CD4-positive, alpha-beta T cell treated with Interleukin-15 for 1 hour (primary cell): ENCODE data around the gene NLGN4X.

ENCODE experiments used
- DNase-seq: peaks from one replicate; pipeline ENCODE4 v3.0.0-alpha.2; 2020

Gene NLGN4X

GRCh38 chrX:6228720-6229119 lies at the start of gene NLGN4X:
Gene NLGN4X (minus strand): TSS chrX:6228867. CDS start chrX:6151466, 77,401 bp downstream.
- DNase-seq = no peak

GRCh38 chrX:6266041-6266440 lies 37.4 kb upstream of the NLGN4X start:
- no peak for DNase-seq

- DNase-seq = no peak
Measured at GRCh38 chrX:6262959-6263358, 34.3 kb upstream of the NLGN4X start.

DNA sequence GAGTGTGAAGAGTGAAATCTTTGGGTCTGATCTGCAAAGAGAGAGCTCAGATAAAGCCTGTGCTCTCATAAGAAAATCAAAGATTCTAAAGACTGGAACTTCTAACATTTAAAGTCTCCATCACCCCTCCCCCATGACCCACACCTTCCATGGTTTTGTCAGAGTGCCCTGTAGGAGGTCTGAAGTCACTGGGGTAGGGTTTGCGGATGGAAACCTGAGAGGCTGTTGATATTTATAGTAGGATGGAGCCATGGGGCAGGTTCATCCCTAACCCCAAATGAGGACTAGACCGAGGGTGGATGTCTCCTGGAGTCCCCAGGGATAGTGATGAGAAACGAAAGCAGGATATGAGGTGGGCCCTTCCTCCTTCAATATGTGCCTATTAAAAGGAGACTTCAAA lies 28.4 kb upstream of the NLGN4X start:
- DNase-seq = no peak

DNA sequence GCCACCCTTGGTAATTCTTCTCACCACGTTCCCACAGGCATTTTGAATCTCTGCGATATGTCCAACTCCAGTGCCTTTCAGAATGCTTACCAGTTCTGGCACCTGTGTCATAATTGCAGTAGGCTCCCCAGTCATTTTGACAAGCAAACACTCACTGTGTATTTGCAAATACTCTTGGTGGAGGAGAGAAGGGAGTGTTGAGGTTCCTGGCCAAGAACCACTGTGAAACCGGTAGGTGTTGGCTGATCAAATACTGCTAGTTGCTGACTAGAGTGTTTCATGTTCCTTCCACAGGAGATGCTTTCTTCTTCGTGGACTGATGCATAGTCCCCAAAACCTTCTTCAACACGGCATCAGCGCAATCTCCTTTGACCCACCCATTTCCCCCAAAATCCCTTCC lies 16.0 kb upstream of the NLGN4X start:
- no peak for DNase-seq

DNA sequence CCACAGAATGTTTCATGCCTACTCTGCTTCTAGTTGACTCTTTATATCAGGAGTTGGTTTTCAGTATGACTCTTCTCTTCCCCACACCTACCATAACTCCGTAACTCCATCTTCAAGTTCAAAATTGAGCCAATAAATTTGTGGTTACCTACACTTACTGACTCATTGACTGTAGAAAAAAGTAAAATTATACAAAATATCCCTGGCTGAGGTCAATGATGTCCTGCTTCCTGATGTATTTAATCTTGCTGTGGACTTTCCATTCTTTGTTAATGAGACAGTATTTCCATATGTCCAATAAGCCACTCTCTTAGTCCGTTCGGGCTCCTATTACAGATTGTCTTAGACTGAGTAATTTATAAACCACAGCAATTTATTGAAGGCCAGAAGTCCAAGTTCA lies 9.9 kb upstream of the NLGN4X start:
- no peak for DNase-seq

DNA sequence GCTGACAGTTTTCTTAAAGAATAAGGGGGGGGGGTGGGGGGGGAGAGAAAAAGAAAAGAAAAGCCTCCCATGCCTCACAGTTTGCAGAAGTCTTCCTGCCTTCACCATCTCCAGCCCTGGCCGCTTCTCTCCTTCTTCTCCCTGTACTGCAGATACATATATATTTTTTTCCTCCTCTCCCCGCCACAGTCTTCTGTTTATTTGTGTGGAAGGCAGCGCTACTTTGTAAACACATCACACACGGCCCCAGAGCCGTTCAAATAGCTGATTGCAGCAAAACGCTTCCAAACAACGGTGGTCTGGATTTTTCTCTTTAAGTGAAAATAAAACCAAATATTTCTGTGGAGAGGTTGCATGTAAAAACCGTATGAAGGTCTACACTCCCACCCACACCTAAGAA lies 732 bp downstream of the NLGN4X start:
- no peak for DNase-seq

DNA sequence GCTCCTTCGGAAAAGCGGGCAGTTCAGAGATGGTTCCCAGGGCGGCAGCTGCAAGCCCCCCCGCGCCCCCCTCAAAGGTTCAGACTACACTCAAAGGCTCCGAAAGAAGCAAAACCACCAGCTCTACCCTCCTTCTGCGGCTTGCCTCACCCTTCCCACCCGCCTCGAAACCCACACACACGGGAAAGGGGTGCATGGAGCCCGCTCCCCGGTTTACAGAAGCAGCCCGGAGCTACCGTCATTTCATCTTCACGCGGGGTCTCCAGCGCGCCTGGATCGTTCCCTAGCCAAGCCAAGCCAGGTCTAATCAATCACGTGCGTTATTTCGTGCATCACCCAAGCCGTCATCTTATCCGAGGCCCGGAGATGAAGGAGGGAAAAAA lies 1.2 kb downstream of the NLGN4X start:
- no peak for DNase-seq

DNA sequence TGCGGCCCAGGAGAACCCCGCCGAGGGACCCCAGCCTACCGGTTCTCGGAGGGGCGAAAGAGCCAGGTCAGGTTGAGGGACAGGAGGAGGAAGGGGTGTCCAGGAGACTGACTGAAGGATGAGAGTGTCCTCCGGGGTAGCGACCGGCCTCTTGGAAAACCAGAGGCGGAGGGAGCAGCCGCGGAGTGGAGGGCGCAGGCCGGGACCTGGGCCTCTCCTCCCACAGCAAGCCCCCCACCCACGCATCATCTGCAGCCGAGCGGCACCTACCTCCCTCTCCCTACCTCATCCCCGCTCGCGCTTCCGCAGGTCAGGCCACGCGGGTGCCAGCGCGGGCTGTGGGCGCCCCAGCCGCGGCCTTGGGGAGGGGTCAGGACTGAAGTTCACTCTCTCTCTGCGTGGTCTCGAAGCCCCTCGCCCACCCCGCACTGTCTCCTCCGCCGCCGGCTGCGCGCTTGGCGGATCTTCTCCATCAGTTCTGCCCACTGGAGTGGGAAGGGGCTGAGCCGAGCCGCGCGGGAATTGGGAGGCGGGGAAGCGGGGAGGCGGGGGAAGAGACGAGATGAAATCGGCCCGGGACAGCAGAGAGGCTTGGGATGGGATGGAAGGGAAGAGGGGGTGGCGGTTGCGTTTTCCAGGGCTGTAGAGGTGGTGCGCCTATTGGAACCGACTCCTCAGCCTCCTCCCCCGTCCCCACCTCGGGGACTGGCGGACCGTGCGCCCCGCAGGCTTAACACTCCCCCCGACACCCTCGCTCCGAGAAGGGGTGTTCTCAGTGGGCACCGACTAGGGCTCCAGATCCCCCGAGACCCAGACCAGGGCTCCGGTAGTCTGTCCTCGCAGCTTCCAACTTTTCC lies 1.8 kb downstream of the NLGN4X start:
- DNase-seq = no peak

DNA sequence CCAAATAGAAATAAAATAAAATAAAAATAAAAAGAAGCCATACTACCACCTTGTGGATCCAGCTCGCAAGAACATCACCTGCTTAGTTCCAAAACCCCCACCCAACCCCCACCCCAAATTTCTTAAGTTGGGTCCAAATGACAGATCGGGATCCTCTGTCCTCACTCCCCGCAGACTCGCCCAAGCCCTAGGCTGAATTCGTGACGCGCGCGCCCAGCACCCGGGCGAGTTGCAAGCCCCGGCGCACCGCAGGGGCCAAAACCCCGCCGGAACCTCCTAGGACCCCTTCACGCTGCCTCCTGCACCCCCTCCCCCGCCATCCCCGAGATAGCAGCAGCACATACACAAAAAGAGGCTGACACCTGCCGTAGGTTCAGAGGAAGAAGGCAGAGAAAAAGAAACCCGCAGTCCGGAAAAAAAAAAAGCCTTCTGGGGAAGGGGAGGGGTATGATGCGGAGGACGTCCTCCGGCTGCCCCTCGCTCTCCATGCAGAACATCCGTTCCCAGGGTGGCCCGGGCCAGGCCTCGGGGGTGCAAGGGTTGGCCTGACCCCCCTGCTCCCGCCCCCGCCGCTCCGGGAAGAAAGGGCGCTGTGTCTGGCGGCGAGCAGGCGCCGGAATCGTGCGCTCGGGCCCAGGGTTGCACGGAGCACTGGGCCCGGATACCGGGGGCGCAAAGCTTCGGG lies 2.6 kb downstream of the NLGN4X start:
- no peak for DNase-seq

DNA sequence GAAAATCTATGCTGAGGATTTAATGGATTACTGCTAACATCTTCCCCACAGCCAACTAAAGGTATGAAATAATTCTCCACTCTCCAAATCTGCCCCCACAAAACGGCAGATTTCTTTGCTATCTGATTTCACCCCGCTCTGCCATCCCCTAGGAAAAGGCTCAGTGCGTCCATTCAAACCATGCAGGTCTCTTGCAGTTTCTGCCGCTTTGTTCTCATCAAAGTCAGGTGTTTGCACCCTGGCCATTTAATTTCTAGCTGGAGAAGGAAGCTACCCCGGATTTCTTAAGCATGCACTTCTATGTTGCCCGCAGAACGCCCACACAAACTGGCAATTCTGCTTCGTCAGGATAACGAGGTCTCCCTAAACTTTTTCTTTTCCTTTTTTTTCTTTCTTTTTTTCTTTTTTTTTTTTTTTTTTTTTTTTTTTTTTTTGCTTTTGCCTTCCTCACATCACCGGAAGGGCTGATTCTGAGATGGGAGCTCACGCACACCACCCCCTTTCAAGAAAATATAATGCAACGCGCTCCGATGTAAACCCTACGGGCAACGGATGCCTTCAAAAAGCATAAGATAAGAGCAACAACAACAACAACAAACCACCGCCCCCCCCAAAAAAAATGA lies 3.3 kb downstream of the NLGN4X start:
- no peak for DNase-seq

DNA sequence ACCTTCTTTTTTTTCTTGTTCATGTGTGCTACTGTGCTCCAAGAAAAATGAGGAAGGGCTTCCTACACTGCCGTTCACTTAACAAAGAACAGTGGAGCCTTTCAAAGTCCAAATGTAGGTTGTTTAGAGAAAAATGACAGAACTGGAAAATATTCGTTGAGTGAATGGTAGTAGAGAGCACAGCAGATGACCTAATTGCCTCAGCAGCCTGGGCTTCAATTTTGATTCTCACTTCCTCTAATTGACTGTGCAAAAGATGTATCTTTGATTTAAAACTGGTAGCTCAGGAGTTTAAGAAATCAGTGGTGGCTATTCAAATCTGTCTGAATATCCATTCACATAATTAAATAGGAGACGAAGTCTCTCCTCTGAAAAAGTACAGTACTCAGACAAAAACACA lies 5.2 kb downstream of the NLGN4X start:
- DNase-seq = no peak

DNA sequence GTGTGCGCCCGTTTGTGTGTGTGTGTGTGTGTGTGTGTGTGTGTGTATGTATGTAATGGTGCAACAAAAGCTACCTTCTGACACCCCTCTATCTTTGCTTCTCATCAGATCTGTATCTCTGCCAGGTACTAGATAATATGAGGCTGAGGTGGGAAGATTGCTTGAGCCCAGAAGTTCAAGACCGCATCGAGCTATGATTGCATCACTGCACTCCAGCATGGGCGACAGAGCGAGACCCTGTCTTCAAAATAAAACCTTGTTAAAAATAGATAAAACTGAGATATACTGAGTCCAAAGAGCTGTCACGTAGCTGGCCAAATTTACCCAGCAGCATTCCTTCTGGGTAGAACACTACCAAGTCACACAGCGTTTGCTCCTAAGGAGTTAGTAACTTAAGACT lies 18.4 kb downstream of the NLGN4X start:
- DNase-seq = no peak

- no peak for DNase-seq
Measured at GRCh38 chrX:6203462-6204215, 25.0 kb downstream of the NLGN4X start.

DNA sequence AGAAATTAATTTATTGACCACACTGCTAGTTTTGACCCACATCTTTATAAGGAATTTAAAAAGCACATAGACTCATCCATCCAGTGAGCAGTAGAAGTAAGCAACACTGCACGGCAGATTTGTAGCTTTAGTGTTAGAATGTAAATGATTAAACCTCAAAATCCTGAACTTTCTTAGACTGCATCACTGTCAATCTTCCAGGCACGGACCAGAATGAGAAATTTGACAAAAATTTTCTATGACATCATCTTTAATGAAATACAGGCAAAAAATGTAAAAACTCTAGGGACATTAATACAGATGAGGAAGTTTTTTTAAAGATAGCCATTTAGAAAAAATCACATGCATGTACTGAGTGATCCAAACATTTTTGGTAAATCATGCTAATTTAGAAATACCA lies 29.2 kb downstream of the NLGN4X start:
- no peak for DNase-seq

- DNase-seq = no peak
Measured at GRCh38 chrX:6187256-6187655, 41.4 kb downstream of the NLGN4X start.

GRCh38 chrX:6184900-6185515 lies 43.7 kb downstream of the NLGN4X start:
- no peak for DNase-seq

DNA sequence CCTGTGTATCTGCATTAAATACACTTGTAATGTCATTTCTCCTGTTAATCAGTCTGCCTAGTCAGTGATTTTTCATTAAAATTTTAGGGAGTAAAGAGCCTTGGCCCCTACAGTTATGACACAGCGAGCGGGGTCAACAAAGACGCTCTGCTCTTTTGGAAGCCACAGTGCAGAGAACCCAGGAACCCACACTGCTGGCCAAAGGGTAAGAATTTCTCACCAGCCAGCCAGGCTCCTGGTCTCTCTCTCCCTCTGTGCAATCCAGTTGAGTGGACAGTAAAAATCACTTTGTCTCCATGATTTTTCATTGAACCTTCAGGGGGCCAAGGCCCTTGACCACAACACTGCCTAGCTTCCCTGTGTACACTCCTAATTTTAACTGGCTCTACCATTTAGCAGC lies 52.8 kb downstream of the NLGN4X start:
- no peak for DNase-seq

- no peak for DNase-seq
Measured at GRCh38 chrX:6170424-6170823, 58.2 kb downstream of the NLGN4X start.

GRCh38 chrX:6169407-6169806 lies 59.3 kb downstream of the NLGN4X start:
- DNase-seq = no peak

DNA sequence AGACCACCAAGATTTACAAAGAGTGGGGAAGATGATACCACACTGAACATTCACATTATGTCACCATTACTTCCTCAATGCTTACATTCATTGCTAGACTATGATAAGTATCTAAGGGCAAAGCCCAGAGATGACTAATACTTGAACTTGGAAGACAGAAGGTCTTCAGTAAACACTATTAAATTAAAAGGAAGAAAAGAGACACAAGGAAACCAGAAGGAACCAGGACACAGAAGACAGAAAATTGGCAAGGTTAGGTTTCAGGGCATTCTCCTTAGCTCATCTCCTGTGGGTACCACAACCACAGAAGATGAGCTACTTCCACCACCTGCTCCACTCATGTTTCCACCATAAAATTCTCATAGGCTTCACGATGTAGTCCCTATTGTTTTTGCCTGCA lies 64.9 kb downstream of the NLGN4X start:
- DNase-seq = no peak

GRCh38 chrX:6159468-6159867 lies 69.2 kb downstream of the NLGN4X start:
- DNase-seq = no peak

DNA sequence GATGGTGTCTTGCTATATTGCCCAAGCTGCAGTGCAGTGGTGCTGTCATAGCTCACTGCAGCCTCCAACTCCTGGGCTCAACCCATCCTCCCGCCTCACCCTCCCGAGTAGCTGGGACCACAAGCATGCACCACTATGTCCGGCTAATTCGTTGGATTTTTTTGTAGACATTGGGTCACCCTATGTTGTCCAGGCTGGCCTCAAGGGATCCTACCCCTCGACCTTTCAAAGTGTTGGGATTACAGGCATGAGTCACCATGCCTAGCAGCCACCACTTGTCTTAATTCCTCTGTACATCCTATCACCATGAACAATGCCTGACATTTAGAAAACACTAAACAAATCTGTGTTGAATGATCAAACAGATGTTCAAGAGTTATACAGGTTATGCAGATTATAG lies 76.7 kb downstream of the NLGN4X start:
- no peak for DNase-seq
